ENCODE measurements around the gene NUDCD3.

GRCh38 chr7:44347546-44348114 lies 142.8 kb downstream of the NUDCD3 start:
- TF ChIP-seq, protein P1, sequence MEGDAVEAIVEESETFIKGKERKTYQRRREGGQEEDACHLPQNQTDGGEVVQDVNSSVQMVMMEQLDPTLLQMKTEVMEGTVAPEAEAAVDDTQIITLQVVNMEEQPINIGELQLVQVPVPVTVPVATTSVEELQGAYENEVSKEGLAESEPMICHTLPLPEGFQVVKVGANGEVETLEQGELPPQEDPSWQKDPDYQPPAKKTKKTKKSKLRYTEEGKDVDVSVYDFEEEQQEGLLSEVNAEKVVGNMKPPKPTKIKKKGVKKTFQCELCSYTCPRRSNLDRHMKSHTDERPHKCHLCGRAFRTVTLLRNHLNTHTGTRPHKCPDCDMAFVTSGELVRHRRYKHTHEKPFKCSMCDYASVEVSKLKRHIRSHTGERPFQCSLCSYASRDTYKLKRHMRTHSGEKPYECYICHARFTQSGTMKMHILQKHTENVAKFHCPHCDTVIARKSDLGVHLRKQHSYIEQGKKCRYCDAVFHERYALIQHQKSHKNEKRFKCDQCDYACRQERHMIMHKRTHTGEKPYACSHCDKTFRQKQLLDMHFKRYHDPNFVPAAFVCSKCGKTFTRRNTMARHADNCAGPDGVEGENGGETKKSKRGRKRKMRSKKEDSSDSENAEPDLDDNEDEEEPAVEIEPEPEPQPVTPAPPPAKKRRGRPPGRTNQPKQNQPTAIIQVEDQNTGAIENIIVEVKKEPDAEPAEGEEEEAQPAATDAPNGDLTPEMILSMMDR (IDR thresholded peaks at IDR 0.05), result no peak
- TF ChIP-seq POLR2A (IDR thresholded peaks at IDR 0.05), result no peak
- no peak for TF ChIP-seq POLR2AphosphoS5 (IDR thresholded peaks at IDR 0.05)
- TF ChIP-seq EP300 (IDR thresholded peaks at IDR 0.05), result no peak

Measured in sigmoid colon (tissue), 4 donors.